ENCODE measurements around the gene KRT17.

The KRT17 gene

DNA sequence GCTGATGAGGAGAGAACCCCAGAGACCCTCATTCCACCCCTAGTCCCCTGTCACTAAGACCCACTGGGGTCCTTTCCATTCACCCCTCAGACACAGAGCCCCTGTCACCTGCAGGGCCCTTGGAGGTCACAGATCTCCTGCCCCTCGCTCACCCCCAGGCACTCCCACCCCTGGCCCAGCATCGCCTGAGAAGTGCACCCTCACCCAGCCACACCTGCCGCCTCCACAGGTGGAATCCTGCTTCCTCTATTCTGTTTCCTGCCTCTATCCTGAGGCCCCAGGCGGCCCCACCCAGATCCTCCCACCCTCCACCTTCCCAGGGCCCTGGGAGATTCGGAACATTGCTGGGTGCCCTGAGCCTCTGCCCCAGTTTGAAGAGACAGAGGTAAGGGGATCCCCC is 13.8 kb upstream of the KRT17 start:
- H3K4me3 ChIP-seq (ENCODE audit: control insufficient read depth, low read depth, low read length): no peak overlapping the region
- TF ChIP-seq, protein P1, sequence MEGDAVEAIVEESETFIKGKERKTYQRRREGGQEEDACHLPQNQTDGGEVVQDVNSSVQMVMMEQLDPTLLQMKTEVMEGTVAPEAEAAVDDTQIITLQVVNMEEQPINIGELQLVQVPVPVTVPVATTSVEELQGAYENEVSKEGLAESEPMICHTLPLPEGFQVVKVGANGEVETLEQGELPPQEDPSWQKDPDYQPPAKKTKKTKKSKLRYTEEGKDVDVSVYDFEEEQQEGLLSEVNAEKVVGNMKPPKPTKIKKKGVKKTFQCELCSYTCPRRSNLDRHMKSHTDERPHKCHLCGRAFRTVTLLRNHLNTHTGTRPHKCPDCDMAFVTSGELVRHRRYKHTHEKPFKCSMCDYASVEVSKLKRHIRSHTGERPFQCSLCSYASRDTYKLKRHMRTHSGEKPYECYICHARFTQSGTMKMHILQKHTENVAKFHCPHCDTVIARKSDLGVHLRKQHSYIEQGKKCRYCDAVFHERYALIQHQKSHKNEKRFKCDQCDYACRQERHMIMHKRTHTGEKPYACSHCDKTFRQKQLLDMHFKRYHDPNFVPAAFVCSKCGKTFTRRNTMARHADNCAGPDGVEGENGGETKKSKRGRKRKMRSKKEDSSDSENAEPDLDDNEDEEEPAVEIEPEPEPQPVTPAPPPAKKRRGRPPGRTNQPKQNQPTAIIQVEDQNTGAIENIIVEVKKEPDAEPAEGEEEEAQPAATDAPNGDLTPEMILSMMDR (conservative IDR thresholded peaks at IDR 0.05; ENCODE audit: control insufficient read depth, insufficient read depth, low read depth, low read length): no peak
- no peak for DNase-seq (ENCODE audit: low read depth)

DNA sequence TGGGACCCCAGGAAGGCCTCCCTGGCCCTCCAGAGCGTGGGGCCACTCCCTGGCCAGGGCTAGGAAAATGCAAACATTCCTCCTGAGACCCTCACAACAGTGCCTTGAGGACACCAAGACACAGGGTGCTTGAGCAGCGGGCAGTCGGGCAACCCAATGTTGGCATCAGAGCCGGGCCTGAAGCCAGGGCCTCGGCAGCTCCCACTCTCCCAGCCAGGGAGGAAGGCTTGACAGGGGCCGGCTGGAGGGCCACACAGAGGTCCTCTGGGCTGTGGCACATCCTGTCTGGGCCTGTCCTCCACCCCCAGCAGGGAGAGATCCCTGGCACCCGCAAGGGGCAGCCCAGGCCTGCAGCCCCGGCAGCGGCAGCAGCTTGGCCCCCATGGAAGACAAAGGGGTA is 12.3 kb upstream of the KRT17 start:
- TF ChIP-seq, protein P1 (conservative IDR thresholded peaks at IDR 0.05; ENCODE audit: control insufficient read depth, insufficient read depth, low read depth, low read length): no peak
- no peak overlapping the region for H3K4me3 ChIP-seq (ENCODE audit: control insufficient read depth, low read depth, low read length)
- DNase-seq (ENCODE audit: low read depth): no peak

DNA sequence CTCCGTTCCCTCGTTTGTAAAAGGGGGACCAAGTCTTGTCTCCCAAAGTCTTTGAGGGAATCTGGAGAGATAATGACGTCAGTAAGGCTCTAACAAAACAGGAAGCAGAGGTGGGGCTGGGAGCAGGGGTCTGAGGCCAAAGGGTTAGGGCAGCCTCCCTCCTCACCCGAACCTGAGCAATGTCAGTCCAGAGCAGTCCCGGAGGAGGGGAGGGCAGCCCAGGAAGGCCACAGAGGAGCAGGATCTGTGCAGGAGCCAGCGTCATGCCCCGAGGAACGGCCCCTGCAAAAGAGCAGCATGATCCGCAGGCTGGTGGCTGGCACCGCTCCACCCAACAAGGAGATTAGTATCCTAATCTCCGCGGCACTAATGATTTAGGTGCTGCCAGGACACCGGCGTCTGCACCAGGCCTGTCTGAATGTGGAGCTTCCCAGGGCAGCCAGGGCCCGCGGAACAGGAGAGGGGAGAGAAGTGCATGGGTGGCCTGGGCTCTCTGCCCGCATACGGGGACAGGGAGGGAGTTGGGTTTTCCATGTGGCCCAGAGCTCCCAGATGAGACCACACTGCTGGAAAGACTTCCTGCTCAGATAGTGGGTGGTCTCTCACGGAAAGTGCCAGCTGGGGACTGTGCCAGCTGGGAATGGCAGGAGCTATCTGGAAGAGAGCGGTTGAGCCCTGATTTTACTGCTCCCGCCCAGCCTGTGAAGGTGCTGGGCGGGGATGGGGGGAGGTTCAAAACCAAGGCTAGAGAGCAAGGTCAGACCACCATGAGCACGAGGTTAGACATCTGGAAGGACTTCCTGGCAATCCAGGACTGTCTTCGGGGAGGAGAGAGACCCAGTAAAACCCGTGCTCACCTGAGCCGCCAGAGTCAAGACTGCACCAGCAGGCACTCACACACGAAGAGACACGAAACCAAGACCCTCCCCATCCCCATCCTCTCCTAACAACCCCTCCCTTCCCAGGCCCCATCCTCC is 11.0 kb upstream of the KRT17 start:
- H3K4me3 ChIP-seq (ENCODE audit: control insufficient read depth, low read depth, low read length): no peak overlapping the region
- TF ChIP-seq, protein P1 (conservative IDR thresholded peaks at IDR 0.05; ENCODE audit: control insufficient read depth, insufficient read depth, low read depth, low read length): no peak
- no peak for DNase-seq (ENCODE audit: low read depth)

DNA sequence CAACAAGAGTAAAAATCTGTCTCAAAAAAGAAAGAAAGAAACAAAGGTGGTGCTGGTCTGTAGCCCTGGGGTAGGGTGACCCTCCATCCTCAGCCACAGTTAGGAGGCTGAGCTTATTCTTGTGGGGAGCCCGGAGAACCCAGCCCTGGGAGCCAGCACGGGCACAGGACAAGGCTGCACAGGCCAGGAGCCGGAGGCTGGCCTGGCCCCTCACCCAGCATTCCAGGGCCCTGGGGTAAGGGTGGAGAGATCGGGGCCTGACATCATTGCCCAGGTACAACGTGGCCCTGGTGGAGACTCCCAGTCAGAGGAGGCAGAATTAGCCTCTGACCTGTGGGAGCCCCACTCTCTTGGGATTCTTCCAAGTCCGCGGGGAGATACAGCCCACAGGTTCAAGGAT is 10.3 kb upstream of the KRT17 start:
- TF ChIP-seq, protein P1 (conservative IDR thresholded peaks at IDR 0.05; ENCODE audit: control insufficient read depth, insufficient read depth, low read depth, low read length): no peak
- no peak overlapping the region for H3K4me3 ChIP-seq (ENCODE audit: control insufficient read depth, low read depth, low read length)
- no peak for DNase-seq (ENCODE audit: low read depth)

DNA sequence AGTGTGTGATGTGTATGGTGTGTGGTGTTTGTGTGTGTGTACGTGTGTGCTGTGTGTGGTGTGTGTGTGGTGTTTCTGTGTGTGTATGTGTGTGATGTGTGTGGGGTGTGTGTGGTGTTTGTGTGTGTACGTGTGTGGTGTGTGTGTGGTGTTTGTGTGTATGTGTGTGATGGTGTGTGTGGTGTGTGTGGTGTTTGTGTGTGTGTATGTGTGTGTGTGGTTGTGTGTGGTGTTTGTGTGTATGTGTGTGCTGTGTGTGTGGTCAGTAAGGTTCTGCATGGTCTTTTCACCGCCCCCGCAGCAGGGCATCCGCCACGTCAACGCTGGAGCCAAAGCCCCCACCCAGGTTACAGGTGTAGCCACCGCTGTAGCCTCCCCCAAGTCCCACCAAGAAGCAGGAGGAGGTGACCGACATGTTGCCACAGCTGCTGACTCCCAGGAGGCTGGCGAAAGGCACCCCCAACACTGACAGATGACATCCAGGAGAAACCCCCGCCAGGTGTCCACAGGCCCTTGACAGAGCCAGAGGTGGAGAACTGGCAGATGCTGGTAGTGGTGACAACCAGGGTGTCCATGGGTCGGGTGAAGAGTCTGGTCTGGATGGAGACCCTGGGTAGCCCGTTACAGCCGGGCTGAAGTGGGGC is 9.3 kb upstream of the KRT17 start:
- DNase-seq (ENCODE audit: low read depth): no peak
- TF ChIP-seq, protein P1 (conservative IDR thresholded peaks at IDR 0.05; ENCODE audit: control insufficient read depth, insufficient read depth, low read depth, low read length): no peak
- no peak overlapping the region for H3K4me3 ChIP-seq (ENCODE audit: control insufficient read depth, low read depth, low read length)

DNA sequence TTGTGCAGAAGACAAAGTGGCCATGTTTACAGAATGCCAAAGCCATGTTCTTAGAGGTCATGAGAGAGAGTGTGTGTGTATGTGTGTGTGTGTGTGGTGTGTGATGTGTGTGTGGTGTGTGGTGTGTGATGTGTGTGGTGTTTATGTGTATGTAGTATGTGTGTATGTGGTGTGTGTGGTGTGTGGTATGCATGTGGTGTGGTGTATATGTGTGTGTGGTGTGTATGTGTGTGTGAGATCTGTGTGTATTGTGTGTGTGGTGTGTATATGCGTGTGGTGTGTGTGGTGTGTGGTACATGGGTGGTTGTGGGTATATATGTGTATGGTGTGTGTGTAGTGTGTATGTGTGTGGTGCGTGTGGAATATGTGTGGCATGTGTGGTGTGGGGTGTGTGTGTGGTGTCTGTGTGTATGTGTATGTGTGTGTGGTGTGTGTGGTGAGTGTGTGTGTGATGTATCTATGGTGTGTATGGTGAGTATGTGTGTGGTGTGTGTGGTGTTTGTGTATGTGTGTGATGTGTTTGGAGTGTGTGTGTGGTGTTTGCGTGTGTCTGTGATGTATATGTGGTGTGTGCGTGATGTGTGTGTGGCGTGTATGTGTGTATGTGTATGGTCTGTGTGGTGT is 8.2 kb upstream of the KRT17 start:
- TF ChIP-seq, protein P1 (conservative IDR thresholded peaks at IDR 0.05; ENCODE audit: control insufficient read depth, insufficient read depth, low read depth, low read length): no peak
- DNase-seq (ENCODE audit: low read depth): no peak
- no peak overlapping the region for H3K4me3 ChIP-seq (ENCODE audit: control insufficient read depth, low read depth, low read length)
